MM.1S (cell line): ENCODE results near the gene FIBCD1.

Experiments
- DNase-seq: peaks from one replicate; pipeline ENCODE4 v3.0.0-alpha.2; 2015
- H2AFZ ChIP-seq: fragments of 300-600 bp; sonication (generic); 2 replicates; pipeline ENCODE4 v1.6.0; 2016; ENCODE audit warnings: antibody characterized with exemption, low read length
- H3F3A ChIP-seq: fragments of 300-600 bp; sonication (generic); 2 replicates; pipeline ENCODE4 v1.6.1; 2016; ENCODE audit warnings: mild to moderate bottlenecking, antibody characterized with exemption, low read length, moderate library complexity, mixed read lengths; ENCODE audit not compliant: insufficient read depth
- H3K27ac ChIP-seq: fragments of 300-600 bp; sonication (generic); 2 replicates; pipeline ENCODE4 v1.5.1; 2016; ENCODE audit warnings: mild to moderate bottlenecking, low read length
- H3K27me3 ChIP-seq: fragments of 300-600 bp; sonication (generic); replicated peaks from 2 replicates; pipeline ENCODE4 v1.6.0; 2016; ENCODE audit warnings: low read length; ENCODE audit not compliant: insufficient read depth
- H3K36me3 ChIP-seq: fragments of 300-600 bp; sonication (generic); replicated peaks from 2 replicates; pipeline ENCODE4 v1.6.1; 2016; ENCODE audit warnings: mild to moderate bottlenecking, low read length, mixed read lengths; ENCODE audit not compliant: insufficient read depth
- H3K4me1 ChIP-seq: fragments of 300-600 bp; sonication (generic); 2 replicates; pipeline ENCODE4 v1.6.1; 2016; ENCODE audit warnings: low read length, mixed read lengths
- H3K4me2 ChIP-seq: fragments of 300-600 bp; sonication (generic); 2 replicates; pipeline ENCODE4 v1.6.0; 2016; ENCODE audit warnings: low read depth, low read length
- H3K4me3 ChIP-seq: fragments of 300-600 bp; sonication (generic); 2 replicates; pipeline ENCODE4 v1.5.1; 2016; ENCODE audit warnings: low read length, mixed read lengths
- H3K79me2 ChIP-seq: fragments of 300-600 bp; sonication (generic); 2 replicates; pipeline ENCODE4 v1.6.1; 2016; ENCODE audit warnings: mixed run types, low read length, mixed read lengths
- H3K9ac ChIP-seq: fragments of 300-600 bp; sonication (generic); 2 replicates; pipeline ENCODE4 v1.6.1; 2016; ENCODE audit warnings: low read length, mixed read lengths
- H3K9me2 ChIP-seq: fragments of 300-600 bp; sonication (generic); replicated peaks from 2 replicates; pipeline ENCODE4 v1.6.1; 2016; ENCODE audit warnings: mild to moderate bottlenecking, low read length, mixed read lengths; ENCODE audit not compliant: insufficient read depth
- H3K9me3 ChIP-seq: fragments of 300-600 bp; sonication (generic); replicated peaks from 2 replicates; pipeline ENCODE4 v1.6.1; 2016; ENCODE audit warnings: mild to moderate bottlenecking, low read length, mixed read lengths; ENCODE audit not compliant: insufficient read depth
- H4K20me1 ChIP-seq: fragments of 300-600 bp; sonication (generic); 2 replicates; pipeline ENCODE4 v1.6.1; 2016; ENCODE audit warnings: mild to moderate bottlenecking, low read length, moderate library complexity, mixed read lengths; ENCODE audit not compliant: insufficient read depth
- EZH2 ChIP-seq: fragments of 300-600 bp; sonication (generic); optimal IDR thresholded peaks from 2 replicates; pipeline ENCODE3; 2017; ENCODE audit warnings: low read depth, mild to moderate bottlenecking, antibody characterized with exemption, low read length, mixed read lengths
- EZH2phosphoT487 ChIP-seq: fragments of 300-600 bp; sonication (generic); IDR thresholded peaks from 2 replicates; pipeline ENCODE4 v1.6.1; 2018; ENCODE audit warnings: antibody characterized with exemption, low read length
- TF ChIP-seq, protein P1 (sequence below): fragments of 300-600 bp; sonication (generic); IDR thresholded peaks from 2 replicates; pipeline ENCODE4 v1.5.1; 2016; ENCODE audit warnings: antibody characterized with exemption, low read length, mixed read lengths

FIBCD1 gene

DNA sequence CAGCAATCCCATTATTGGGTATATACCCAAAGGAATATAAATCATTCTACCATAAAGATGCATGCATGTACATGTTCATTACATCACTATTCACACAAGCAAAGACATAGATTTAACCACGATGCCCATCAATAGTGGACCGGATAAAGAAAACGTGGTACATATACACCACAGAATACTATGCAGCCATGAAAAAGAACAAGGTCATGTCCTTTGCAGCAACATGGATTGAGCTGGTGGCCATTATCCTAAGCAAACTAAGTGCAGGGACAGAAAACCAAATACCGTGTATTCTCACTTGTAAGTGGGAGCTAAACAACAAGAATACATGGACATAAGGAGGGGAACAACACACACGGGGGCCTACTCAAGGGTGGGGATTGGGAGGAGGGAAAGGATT lies 36.1 kb upstream of the FIBCD1 start:
- Histone ChIP-seq H4K20me1 (no peaks in the 10 kb centered on the region), H3K9me2 (no peaks in the 10 kb centered on the region), H3K9me3 (no peaks in the 10 kb centered on the region), H3K36me3 (no peaks in the 10 kb centered on the region), H3K9ac (no peak overlapping the region), H3F3A (no peaks in the 10 kb centered on the region), H3K4me1 (no peaks in the 10 kb centered on the region), H3K27ac (no peak overlapping the region), H2AFZ (no peak overlapping the region), H3K79me2 (no peaks in the 10 kb centered on the region), H3K4me3 (no peak overlapping the region), H3K4me2 (no peak overlapping the region), H3K27me3 (peaks cover 98% of the 10 kb centered on the region)
- TF ChIP-seq EZH2phosphoT487: no peak
- no peak for DNase-seq

DNA sequence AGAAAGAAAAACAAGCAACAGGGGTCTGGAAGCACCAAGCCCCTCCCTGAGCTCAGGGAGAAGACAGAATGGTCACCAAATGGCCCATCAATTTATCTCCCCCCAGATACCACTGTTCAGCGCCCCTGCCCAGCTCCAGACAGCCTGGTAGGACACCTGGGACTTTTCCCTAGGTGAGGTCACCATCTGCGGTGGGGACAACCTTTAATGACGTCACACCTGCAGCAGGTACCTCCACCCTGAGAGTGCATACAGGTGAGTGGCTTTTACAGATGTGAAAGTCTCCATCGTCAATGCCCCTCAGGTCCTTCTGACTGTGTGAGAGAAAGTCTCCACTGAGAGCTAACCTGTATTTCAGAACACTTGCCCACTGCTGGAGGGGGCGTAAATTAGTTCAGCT lies 35.6 kb upstream of the FIBCD1 start:
- Histone ChIP-seq H3K79me2 (no peaks in the 10 kb centered on the region), H3K4me2 (no peak overlapping the region), H3K36me3 (no peaks in the 10 kb centered on the region), H3K9ac (no peak overlapping the region), H4K20me1 (no peaks in the 10 kb centered on the region), H3K4me3 (no peak overlapping the region), H3K27me3 (peaks cover 98% of the 10 kb centered on the region), H3K27ac (no peak overlapping the region), H3K9me2 (no peaks in the 10 kb centered on the region), H2AFZ (no peak overlapping the region), H3K9me3 (no peaks in the 10 kb centered on the region), H3F3A (no peaks in the 10 kb centered on the region), H3K4me1 (no peaks in the 10 kb centered on the region)
- no peak for DNase-seq
- TF ChIP-seq EZH2phosphoT487: no peak
- TF ChIP-seq EZH2: no peak
- TF ChIP-seq, protein P1, sequence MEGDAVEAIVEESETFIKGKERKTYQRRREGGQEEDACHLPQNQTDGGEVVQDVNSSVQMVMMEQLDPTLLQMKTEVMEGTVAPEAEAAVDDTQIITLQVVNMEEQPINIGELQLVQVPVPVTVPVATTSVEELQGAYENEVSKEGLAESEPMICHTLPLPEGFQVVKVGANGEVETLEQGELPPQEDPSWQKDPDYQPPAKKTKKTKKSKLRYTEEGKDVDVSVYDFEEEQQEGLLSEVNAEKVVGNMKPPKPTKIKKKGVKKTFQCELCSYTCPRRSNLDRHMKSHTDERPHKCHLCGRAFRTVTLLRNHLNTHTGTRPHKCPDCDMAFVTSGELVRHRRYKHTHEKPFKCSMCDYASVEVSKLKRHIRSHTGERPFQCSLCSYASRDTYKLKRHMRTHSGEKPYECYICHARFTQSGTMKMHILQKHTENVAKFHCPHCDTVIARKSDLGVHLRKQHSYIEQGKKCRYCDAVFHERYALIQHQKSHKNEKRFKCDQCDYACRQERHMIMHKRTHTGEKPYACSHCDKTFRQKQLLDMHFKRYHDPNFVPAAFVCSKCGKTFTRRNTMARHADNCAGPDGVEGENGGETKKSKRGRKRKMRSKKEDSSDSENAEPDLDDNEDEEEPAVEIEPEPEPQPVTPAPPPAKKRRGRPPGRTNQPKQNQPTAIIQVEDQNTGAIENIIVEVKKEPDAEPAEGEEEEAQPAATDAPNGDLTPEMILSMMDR: no peak

GRCh38 chr9:130973686-130974281 lies 34.7 kb upstream of the FIBCD1 start:
- Histone ChIP-seq H3K4me2 (no peak overlapping the region), H3K9me2 (no peaks in the 10 kb centered on the region), H3K27me3 (peaks cover 97% of the 10 kb centered on the region), H3K36me3 (no peaks in the 10 kb centered on the region), H3K4me1 (no peaks in the 10 kb centered on the region), H3K9ac (no peak overlapping the region), H3K9me3 (no peaks in the 10 kb centered on the region), H3F3A (no peaks in the 10 kb centered on the region), H4K20me1 (no peaks in the 10 kb centered on the region), H3K4me3 (no peak overlapping the region), H2AFZ (no peak overlapping the region), H3K79me2 (no peaks in the 10 kb centered on the region), H3K27ac (no peak overlapping the region)
- no peak for DNase-seq
- no peak for TF ChIP-seq EZH2phosphoT487
- no peak for TF ChIP-seq EZH2
- TF ChIP-seq, protein P1: no peak

- Histone ChIP-seq H3K27me3 (peaks cover 97% of the 10 kb centered on the region), H3F3A (no peaks in the 10 kb centered on the region), H3K4me3 (no peak overlapping the region), H3K9me2 (no peaks in the 10 kb centered on the region), H3K36me3 (no peaks in the 10 kb centered on the region), H3K27ac (no peak overlapping the region), H3K4me1 (no peaks in the 10 kb centered on the region), H3K4me2 (no peak overlapping the region), H4K20me1 (no peaks in the 10 kb centered on the region), H3K9ac (no peak overlapping the region), H3K79me2 (no peaks in the 10 kb centered on the region), H2AFZ (no peak overlapping the region), H3K9me3 (no peaks in the 10 kb centered on the region)
- no peak for DNase-seq
- TF ChIP-seq EZH2phosphoT487 (no peak), EZH2 (no peak)
- TF ChIP-seq, protein P1: no peak
These were observed 34.1 kb upstream of the FIBCD1 start for GRCh38 chr9:130972957-130973685.
